ENCODE measurements around the gene KMT2C.

Gene KMT2C

DNA sequence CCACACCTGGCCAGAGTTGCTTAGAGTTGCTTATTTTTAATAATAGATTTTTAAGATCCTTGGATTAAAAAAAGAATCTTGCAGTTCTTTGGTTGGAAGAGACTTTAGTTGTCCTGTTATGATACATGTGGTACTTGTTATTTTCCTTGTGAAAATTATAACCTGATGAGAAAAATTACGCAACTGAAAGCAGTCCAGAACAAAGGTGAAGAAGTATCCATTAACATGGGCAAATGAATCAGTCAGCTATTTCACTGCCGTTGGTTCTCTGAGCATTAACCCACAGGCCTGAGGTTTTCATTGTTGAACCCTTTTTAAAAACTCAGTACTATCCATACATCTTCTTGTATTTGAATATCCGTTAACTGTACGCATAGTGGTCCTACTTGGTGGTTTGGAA, 342.1 kb downstream of the KMT2C start:
- no peak for DNase-seq

DNA sequence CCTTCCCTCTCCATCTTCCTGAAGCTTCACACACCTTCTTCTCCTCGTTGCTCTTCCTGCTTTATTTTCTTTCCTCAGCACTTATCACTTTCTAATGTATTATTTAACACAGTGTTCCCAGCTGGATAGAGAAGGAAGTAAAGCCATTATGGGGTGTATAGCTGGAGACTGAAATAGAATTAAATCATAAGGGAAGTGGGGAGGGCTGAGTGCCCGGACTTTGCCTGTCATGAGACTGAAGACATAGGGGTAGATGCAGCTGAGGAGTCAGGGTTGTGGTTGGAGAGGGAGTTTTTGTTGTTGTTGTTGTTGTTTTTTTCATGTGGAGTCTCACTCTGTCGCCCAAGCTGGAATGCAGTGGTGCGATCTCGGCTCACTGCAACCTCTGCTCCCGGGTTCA, 345.1 kb downstream of the KMT2C start:
- DNase-seq = no peak

DNA sequence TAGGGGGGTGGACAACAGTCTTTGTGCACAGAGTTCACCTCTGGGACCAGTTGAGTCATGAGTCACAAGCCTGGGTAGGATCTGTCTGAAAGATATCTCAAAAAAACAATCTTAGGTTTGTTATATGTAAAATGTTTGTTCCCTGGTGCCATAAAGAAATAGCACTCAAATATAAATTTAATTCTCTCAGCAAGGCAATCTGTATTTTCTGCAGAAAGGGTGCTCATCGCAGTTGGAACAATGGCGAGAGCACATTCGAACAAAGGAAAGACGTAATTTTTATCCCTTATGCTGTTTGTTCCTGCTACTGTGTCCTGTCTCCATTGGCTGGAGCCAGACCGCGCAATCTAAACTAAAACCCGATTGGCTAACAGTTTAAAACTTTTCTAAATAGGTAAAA, 346.6 kb downstream of the KMT2C start:
- DNase-seq = no peak

DNA sequence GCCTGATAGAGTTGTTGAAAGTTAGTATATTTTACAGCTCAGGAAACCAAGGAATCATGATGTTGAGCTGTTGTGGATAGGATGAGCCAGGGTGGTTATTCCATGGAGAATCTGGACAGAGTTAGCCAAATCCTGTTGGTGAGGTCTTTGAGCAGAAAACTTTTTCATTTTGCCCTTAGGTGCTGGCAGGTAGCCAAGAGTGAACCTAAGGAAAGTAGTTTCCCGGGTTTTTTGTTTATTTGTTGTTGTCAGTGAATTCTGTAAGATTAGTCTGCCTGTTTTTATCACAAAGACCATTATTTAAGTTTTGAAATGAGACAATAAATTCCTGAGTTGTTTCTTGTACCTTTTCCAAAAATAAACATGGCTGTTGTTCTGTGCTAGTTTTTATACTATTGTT, 349.3 kb downstream of the KMT2C start:
- no peak for DNase-seq

DNA sequence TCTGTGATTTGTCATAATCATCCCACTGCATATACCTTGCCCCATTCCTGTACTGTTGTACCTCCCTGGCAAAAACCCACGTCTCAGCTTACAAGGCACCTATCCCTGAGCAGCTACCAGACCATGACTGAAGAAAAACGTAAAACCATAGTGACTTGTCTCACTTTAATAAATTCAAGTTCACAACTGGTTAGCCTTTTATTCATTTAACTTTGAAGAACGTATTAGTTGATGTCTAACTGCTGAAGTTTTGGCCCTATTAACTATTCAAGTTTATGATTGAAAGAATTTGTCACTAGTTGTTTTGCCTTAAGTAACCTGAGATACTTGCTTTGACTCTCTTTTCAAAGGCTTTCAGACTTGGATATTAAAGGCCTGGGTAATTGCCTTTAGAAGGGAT, 350.7 kb downstream of the KMT2C start:
- DNase-seq = no peak

Measured in NCI-H2107 (cell line).